Thymus (tissue), 11 donors: ENCODE data around the gene CXCL10. TPM values are rescaled to one million over a fixed set of nuclear protein-coding genes. Genes with fewer than 3 reads are reported as not detected.

Experiments used
- DNase-seq, 9 donors: peaks; one replicate each; pipeline ENCODE4 v3.0.0-alpha.2; 2013; ENCODE audit warnings: low spot score in 9 of 9, low read depth in 6 of 9, missing footprints in 1 of 9
- H3K27ac ChIP-seq, 2 donors: one replicate each; pipeline ENCODE4 v1.5.1; 2013; ENCODE audit warnings: control low read depth in 1 of 2, low read depth in 1 of 2, low read length in 1 of 2, mild to moderate bottlenecking in 1 of 2, moderate library complexity in 1 of 2
- H3K27me3 ChIP-seq, 2 donors: one replicate each; pipeline ENCODE4 v1.5.1; 2013; ENCODE audit warnings: low read length in 1 of 2; ENCODE audit not compliant: control insufficient read depth in 2 of 2, insufficient read depth in 1 of 2
- H3K36me3 ChIP-seq, 2 donors: one replicate each; pipeline ENCODE4 v1.5.1; 2013; ENCODE audit warnings: low read length in 1 of 2, mild to moderate bottlenecking in 1 of 2, moderate library complexity in 1 of 2; ENCODE audit not compliant: control insufficient read depth in 2 of 2, insufficient read depth in 2 of 2
- H3K4me1 ChIP-seq, 2 donors: one replicate each; pipeline ENCODE4 v1.5.1; 2013; ENCODE audit warnings: low read length in 2 of 2; ENCODE audit not compliant: control insufficient read depth in 2 of 2, insufficient read depth in 2 of 2
- H3K4me3 ChIP-seq, 2 donors: one replicate each; pipeline ENCODE4 v1.5.1; 2013; ENCODE audit warnings: low read length in 2 of 2, control low read depth in 1 of 2, mild to moderate bottlenecking in 1 of 2
- H3K9me3 ChIP-seq, 2 donors: one replicate each; pipeline ENCODE4 v1.5.1; 2013; ENCODE audit warnings: low read length in 1 of 2, mild to moderate bottlenecking in 1 of 2; ENCODE audit not compliant: control insufficient read depth in 2 of 2, insufficient read depth in 1 of 2
- WGBS: extraction: QIAGEN DNeasy Blood & Tissue Kit; methylation state at CpG from one replicate; pipeline ENCODE4 v1.1.7; 2013; 5-methylcytosine and 5-hydroxymethylcytosine counted together
- polyA plus RNA-seq: library from polyadenylated mRNA; stranded (reverse); fragments of 200-250 nt; gene quantifications from one replicate; pipeline ENCODE4 v1.2.3, GENCODE V29; 2013
- total RNA-seq: library from RNA; stranded (reverse); fragments of 120-200 nt; gene quantifications from one replicate; pipeline ENCODE4 v1.2.4, GENCODE V29; 2013
- donor health status: healthy.

Gene CXCL10
- total and polyA plus RNA-seq, 2 donors, result 50.4 to 65.6 TPM

DNA sequence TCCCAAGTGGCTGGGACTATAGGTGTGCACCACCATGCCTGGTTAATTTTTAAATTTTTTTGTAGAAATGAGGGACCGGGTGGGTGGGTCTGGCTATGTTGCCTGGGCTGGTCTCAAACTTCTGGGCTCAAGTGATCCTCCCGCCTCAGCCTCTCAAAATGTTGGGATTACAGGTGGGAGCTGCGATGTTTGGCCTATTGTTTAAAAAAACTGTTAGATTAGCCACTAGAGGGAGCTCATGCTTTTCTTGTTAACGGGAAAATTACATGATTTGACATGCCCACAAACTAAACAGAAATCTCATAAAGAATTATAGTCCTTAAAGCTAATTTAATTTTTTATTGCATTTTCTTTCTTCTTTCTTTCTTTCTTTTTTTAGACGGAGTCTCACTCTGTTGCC lies 27.6 kb downstream of the CXCL10 start:
- no peaks in the 10 kb centered on the region for H3K36me3 ChIP-seq
- H3K4me3 ChIP-seq, result no peak overlapping the region
- H3K9me3 ChIP-seq, result no peaks in the 10 kb centered on the region
- WGBS, result 29% methylated on average over 5 of the region's 5 CpGs
- no peaks in the 10 kb centered on the region for H3K27me3 ChIP-seq
- DNase-seq, result peak in 8 of 9 donors; percentile 21 to 57 (median 34)
- H3K27ac ChIP-seq, result no peak overlapping the region
- peaks cover 4 to 5% of the 10 kb centered on the region in 2 donors for H3K4me1 ChIP-seq

GRCh38 chr4:75992462-75992861 lies 30.8 kb downstream of the CXCL10 start:
- Histone ChIP-seq H3K4me1 (peaks cover 7 to 12% of the 10 kb centered on the region in 2 donors), H3K36me3 (no peaks in the 10 kb centered on the region), H3K27ac (no peak overlapping the region), H3K27me3 (no peaks in the 10 kb centered on the region), H3K9me3 (no peaks in the 10 kb centered on the region), H3K4me3 (no peak overlapping the region)
- WGBS, result 97% methylated on average over 1 of the region's 1 CpG
- DNase-seq, result no peak

DNA sequence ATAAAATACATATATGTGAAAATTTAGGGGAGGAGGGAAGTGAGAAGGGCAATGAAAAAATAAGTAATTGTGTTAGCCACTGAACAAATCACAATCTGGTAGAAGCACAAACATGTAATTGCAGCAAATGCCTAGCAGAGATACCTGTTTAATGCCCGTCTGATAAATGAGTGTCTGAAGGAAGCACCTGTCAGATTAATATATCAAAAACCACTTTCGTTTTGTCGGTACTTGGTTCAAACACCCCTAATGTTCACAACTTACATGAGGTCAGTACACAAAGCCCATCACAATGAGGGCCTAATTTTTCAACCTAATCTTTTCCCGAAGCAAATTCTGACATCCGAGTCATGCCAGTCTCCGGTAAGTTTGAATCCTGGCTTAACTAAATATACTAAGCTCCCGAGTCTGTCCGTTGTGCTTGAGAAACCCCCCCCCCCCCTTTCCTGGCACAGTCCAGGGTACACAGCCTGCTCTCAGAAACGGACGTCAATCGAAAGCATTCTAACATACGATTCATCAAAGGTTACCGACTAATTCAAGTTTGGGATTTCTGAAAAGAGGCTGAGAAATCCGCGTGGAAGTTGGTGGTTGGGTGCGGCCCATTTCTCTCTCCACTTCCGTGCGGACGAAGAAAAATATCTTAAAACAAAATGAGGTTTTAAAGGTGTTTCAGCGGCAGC lies 33.3 kb downstream of the CXCL10 start:
- Histone ChIP-seq H3K27me3 (no peaks in the 10 kb centered on the region), H3K27ac (no peak overlapping the region), H3K4me1 (peaks cover 7 to 12% of the 10 kb centered on the region in 2 donors), H3K4me3 (peak overlapping the region; percentile 73 to 76), H3K9me3 (no peaks in the 10 kb centered on the region), H3K36me3 (no peaks in the 10 kb centered on the region)
- DNase-seq, result peak in 5 of 9 donors; percentile 3 to 22 (median 11)
- 1% methylated on average over 20 of the region's 20 CpGs for WGBS

DNA sequence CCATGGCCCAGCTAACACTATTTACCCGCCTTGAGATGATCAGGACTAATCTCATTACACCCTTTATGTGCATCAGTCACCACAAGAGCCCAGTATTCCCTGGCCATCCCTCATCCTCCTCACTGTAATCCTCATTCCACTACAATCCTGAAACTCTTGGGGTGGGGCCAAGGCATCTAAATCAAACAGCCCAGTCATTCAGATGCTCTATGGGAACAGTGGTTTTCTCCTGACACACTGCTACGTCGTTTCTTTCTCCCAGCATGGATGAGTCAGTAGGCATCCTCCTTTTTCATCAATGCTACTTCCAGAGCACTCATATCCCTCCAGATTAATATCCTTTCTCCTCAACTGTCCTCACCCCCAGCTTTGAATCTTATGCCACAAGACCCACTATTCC lies 38.2 kb downstream of the CXCL10 start:
- Histone ChIP-seq H3K27ac (no peak overlapping the region), H3K4me1 (peaks cover 4 to 6% of the 10 kb centered on the region in 2 donors)
- WGBS, result 95% methylated on average over 3 of the region's 3 CpGs

GRCh38 chr4:75980576-75980975 lies 42.7 kb downstream of the CXCL10 start:
- H3K27me3 ChIP-seq, result no peaks in the 10 kb centered on the region
- DNase-seq, result no peak
- H3K4me3 ChIP-seq, result no peak overlapping the region
- peaks cover 26 to 47% of the 10 kb centered on the region in 2 donors for H3K36me3 ChIP-seq
- WGBS, result 72% methylated on average over 4 of the region's 4 CpGs
- H3K27ac ChIP-seq, result no peak overlapping the region
- no peaks in the 10 kb centered on the region for H3K9me3 ChIP-seq
- no peaks in the 10 kb centered on the region for H3K4me1 ChIP-seq

More for the DNA sequence above, 38.2 kb downstream of the CXCL10 start:
- no peaks in the 10 kb centered on the region for H3K9me3 ChIP-seq
- H3K27me3 ChIP-seq, result no peaks in the 10 kb centered on the region
- no peak for DNase-seq
- H3K36me3 ChIP-seq, result peaks cover 9 to 12% of the 10 kb centered on the region in 2 donors
- H3K4me3 ChIP-seq, result no peak overlapping the region

GRCh38 chr4:75976177-75976576 lies 47.1 kb downstream of the CXCL10 start:
- WGBS, result over 99% methylated on average over 2 of the region's 2 CpGs
- H3K9me3 ChIP-seq, result no peaks in the 10 kb centered on the region
- no peak overlapping the region for H3K27ac ChIP-seq
- DNase-seq, result no peak
- H3K4me1 ChIP-seq, result no peaks in the 10 kb centered on the region
- no peaks in the 10 kb centered on the region for H3K27me3 ChIP-seq
- no peak overlapping the region for H3K4me3 ChIP-seq
- peaks cover 34 to 75% of the 10 kb centered on the region in 2 donors for H3K36me3 ChIP-seq

GRCh38 chr4:75973766-75974165 lies 49.5 kb downstream of the CXCL10 start:
- H3K9me3 ChIP-seq, result no peaks in the 10 kb centered on the region
- no peaks in the 10 kb centered on the region for H3K27me3 ChIP-seq
- no peak overlapping the region for H3K27ac ChIP-seq
- H3K36me3 ChIP-seq, result peaks cover 29 to 79% of the 10 kb centered on the region in 2 donors
- DNase-seq, result no peak
- H3K4me1 ChIP-seq, result no peaks in the 10 kb centered on the region
- no peak overlapping the region for H3K4me3 ChIP-seq

Other genes with a start within 250 kb of the CXCL10 start
- under 0.01 TPM for gene PPEF2, start 121.0 kb downstream of the CXCL10 start, total RNA-seq
- 0.07 TPM for gene PPEF2, start 121.0 kb downstream of the CXCL10 start, polyA plus RNA-seq
- gene NAAA, start 82.5 kb downstream of the CXCL10 start, total RNA-seq, result 26.1 TPM
- 21.7 TPM for gene NAAA, start 82.5 kb downstream of the CXCL10 start, polyA plus RNA-seq
- 24.8 TPM for gene SDAD1, start 32.6 kb downstream of the CXCL10 start, total RNA-seq
- 23.4 TPM for gene SDAD1, start 32.6 kb downstream of the CXCL10 start, polyA plus RNA-seq
- 38.7 TPM for gene CXCL9, start 16.0 kb downstream of the CXCL10 start, total RNA-seq
- gene CXCL9, start 16.0 kb downstream of the CXCL10 start, polyA plus RNA-seq, result 40.0 TPM
- 7.1 TPM for gene CXCL11, start 12.6 kb upstream of the CXCL10 start, total RNA-seq
- gene CXCL11, start 12.6 kb upstream of the CXCL10 start, polyA plus RNA-seq, result 9.6 TPM
- gene ART3, start 51.2 kb upstream of the CXCL10 start, total RNA-seq, result 0.61 TPM
- gene ART3, start 51.2 kb upstream of the CXCL10 start, polyA plus RNA-seq, result 1.8 TPM
- gene NUP54, start 124.9 kb upstream of the CXCL10 start, total RNA-seq, result 73.0 TPM
- 59.3 TPM for gene NUP54, start 124.9 kb upstream of the CXCL10 start, polyA plus RNA-seq
- 34.7 TPM for gene SCARB2, start 190.3 kb upstream of the CXCL10 start, total RNA-seq
- 46.6 TPM for gene SCARB2, start 190.3 kb upstream of the CXCL10 start, polyA plus RNA-seq
- 1.1 TPM for gene FAM47E, start 228.2 kb upstream of the CXCL10 start, total RNA-seq
- 2.8 TPM for gene FAM47E, start 228.2 kb upstream of the CXCL10 start, polyA plus RNA-seq